Measurements from ENCODE around the gene SCO2. TPM values are rescaled to one million over a fixed set of nuclear protein-coding genes. Genes with fewer than 3 reads are reported as not detected.

SCO2 gene
- total RNA-seq, 1 experiment from 2014 or later = 1.1 TPM

DNA sequence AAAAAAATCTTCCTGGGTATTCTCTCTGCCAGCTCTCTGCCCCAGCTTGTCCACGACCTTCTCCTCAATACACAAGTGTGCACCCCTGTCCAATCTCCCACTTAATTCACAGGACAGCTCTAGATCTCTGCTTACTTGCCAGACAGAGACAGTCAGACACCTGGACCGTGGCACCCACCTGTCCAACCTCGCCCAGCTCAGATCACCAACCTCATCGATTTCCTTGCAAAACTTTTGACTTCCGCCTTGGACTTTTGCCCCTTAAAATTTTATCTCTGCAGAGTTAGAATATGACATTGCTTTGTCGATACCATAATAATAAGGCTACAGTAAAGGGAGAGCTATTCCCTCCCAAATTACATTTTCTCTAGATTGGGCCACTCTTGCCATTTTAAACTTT, 28.3 kb downstream of the SCO2 start:
- Histone ChIP-seq H3K9ac (ENCODE audit: low read length) (no peak overlapping the region), H3K9me2 (replicated peaks; ENCODE audit: insufficient read depth, low read length) (no peaks in the 10 kb centered on the region), H3K27me3 (ENCODE audit: low read length) (no peaks in the 10 kb centered on the region), H3K4me3 (ENCODE audit: low read length) (no peak overlapping the region), H3K4me1 (ENCODE audit: low read length) (peaks cover 5% of the 10 kb centered on the region), H2AFZ (ENCODE audit: low read length) (no peak overlapping the region), H3K36me3 (ENCODE audit: insufficient read depth, low read length) (no peaks in the 10 kb centered on the region), H3K27ac (ENCODE audit: low read length) (no peak overlapping the region), H4K20me1 (ENCODE audit: insufficient read depth, low read depth, low read length) (no peaks in the 10 kb centered on the region), H3K9me3 (ENCODE audit: low read length) (no peaks in the 10 kb centered on the region), H3K79me2 (ENCODE audit: low read length) (no peaks in the 10 kb centered on the region), H3K4me2 (ENCODE audit: low read depth, low read length, poor library complexity, severe bottlenecking) (no peak overlapping the region)
- no peak for DNase-seq

- H3K4me2 ChIP-seq (ENCODE audit: low read depth, low read length, poor library complexity, severe bottlenecking) = no peak overlapping the region
- no peak overlapping the region for H3K27ac ChIP-seq (ENCODE audit: low read length)
- H3K9me3 ChIP-seq (ENCODE audit: low read length) = no peaks in the 10 kb centered on the region
- no peaks in the 10 kb centered on the region for H3K9me2 ChIP-seq (replicated peaks; ENCODE audit: insufficient read depth, low read length)
- no peaks in the 10 kb centered on the region for H3K27me3 ChIP-seq (ENCODE audit: low read length)
- no peak overlapping the region for H2AFZ ChIP-seq (ENCODE audit: low read length)
- no peaks in the 10 kb centered on the region for H4K20me1 ChIP-seq (ENCODE audit: insufficient read depth, low read depth, low read length)
- no peak overlapping the region for H3K4me3 ChIP-seq (ENCODE audit: low read length)
- no peaks in the 10 kb centered on the region for H3K79me2 ChIP-seq (ENCODE audit: low read length)
- no peak overlapping the region for H3K9ac ChIP-seq (ENCODE audit: low read length)
- no peaks in the 10 kb centered on the region for H3K36me3 ChIP-seq (ENCODE audit: insufficient read depth, low read length)
- H3K4me1 ChIP-seq (ENCODE audit: low read length) = peaks cover 9% of the 10 kb centered on the region
- no peak for DNase-seq
Measured at GRCh38 chr22:50490531-50491308, 34.7 kb downstream of the SCO2 start.

DNA sequence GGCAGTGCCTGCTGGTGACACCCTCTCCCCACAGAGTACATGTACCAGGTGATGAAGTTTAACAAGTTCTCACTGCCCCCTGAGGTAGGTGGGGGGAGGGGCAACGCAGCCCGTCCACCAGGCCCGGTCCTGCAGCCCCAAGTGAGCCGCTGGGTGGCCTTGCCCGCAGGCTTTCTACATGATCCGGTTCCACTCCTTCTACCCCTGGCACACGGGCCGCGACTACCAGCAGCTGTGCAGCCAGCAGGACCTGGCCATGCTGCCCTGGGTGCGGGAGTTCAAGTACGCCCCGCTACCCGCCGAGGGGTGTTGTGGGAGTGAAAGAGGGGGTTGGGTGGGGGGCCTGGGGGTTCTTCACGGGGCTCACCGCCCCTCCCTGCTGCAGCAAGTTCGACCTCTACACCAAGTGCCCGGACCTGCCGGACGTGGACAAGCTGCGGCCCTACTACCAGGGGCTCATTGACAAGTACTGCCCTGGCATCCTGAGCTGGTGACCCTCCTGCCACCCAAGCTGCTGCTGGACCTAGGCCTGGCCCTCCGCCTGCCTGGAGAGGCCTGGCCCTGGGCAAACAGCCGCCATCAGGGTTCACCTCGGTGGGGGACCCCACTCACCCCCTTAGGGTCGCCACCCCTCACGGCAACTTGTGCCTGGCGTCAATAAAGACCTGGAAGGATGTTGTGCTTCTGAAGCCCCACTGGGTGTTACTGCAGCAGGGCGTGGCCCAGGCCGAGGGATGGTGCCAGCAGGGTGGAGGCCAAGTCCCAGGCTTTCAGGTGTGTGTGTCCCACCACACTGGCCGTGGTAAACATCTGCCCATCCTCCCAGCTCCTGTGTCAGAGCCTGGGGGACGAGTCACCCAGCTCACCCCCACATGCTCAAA, 35.8 kb downstream of the SCO2 start:
- H3K27me3 ChIP-seq (ENCODE audit: low read length) = no peaks in the 10 kb centered on the region
- no peak overlapping the region for H3K4me2 ChIP-seq (ENCODE audit: low read depth, low read length, poor library complexity, severe bottlenecking)
- no peak overlapping the region for H3K4me3 ChIP-seq (ENCODE audit: low read length)
- no peaks in the 10 kb centered on the region for H3K9me2 ChIP-seq (replicated peaks; ENCODE audit: insufficient read depth, low read length)
- no peaks in the 10 kb centered on the region for H4K20me1 ChIP-seq (ENCODE audit: insufficient read depth, low read depth, low read length)
- no peaks in the 10 kb centered on the region for H3K79me2 ChIP-seq (ENCODE audit: low read length)
- no peak overlapping the region for H2AFZ ChIP-seq (ENCODE audit: low read length)
- no peaks in the 10 kb centered on the region for H3K9me3 ChIP-seq (ENCODE audit: low read length)
- no peak overlapping the region for H3K9ac ChIP-seq (ENCODE audit: low read length)
- H3K27ac ChIP-seq (ENCODE audit: low read length) = no peak overlapping the region
- DNase-seq = no peak
- no peaks in the 10 kb centered on the region for H3K36me3 ChIP-seq (ENCODE audit: insufficient read depth, low read length)
- H3K4me1 ChIP-seq (ENCODE audit: low read length) = peaks cover 9% of the 10 kb centered on the region

DNA sequence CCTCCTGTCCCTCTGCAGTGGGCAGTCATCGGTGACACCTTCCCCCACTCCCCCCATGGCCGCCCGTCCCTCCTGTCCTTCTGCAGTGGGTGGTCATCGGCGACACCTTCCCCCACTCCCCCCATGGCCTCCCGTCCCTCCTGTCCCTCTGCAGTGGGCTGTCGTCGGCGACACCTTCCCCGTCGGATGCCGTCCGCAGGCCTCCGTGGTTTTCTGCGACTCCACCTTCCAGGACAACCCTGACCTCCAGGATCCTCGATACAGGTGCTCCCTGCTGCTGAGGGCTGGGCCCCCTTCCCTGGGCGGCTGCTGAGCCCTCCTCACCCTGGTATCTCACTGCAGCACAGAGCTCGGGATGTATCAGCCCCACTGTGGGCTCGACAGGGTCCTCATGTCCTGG, 36.5 kb downstream of the SCO2 start:
- Histone ChIP-seq H3K36me3 (ENCODE audit: insufficient read depth, low read length) (no peaks in the 10 kb centered on the region), H3K79me2 (ENCODE audit: low read length) (no peaks in the 10 kb centered on the region), H4K20me1 (ENCODE audit: insufficient read depth, low read depth, low read length) (no peaks in the 10 kb centered on the region), H3K27ac (ENCODE audit: low read length) (no peak overlapping the region), H2AFZ (ENCODE audit: low read length) (no peak overlapping the region), H3K4me1 (ENCODE audit: low read length) (peaks cover 13% of the 10 kb centered on the region), H3K9me2 (replicated peaks; ENCODE audit: insufficient read depth, low read length) (no peaks in the 10 kb centered on the region), H3K27me3 (ENCODE audit: low read length) (no peaks in the 10 kb centered on the region), H3K9ac (ENCODE audit: low read length) (no peak overlapping the region), H3K4me2 (ENCODE audit: low read depth, low read length, poor library complexity, severe bottlenecking) (no peak overlapping the region), H3K4me3 (ENCODE audit: low read length) (no peak overlapping the region), H3K9me3 (ENCODE audit: low read length) (no peaks in the 10 kb centered on the region)
- DNase-seq = no peak

GRCh38 chr22:50488006-50488677, 37.3 kb downstream of the SCO2 start:
- peak overlapping the region; percentile 53; the same call in 1 of the 2 replicates for H3K4me3 ChIP-seq (ENCODE audit: low read length)
- H3K4me2 ChIP-seq (ENCODE audit: low read depth, low read length, poor library complexity, severe bottlenecking) = no peak overlapping the region
- no peaks in the 10 kb centered on the region for H3K36me3 ChIP-seq (ENCODE audit: insufficient read depth, low read length)
- H3K27me3 ChIP-seq (ENCODE audit: low read length) = no peaks in the 10 kb centered on the region
- H2AFZ ChIP-seq (ENCODE audit: low read length) = no peak overlapping the region
- no peaks in the 10 kb centered on the region for H3K79me2 ChIP-seq (ENCODE audit: low read length)
- H4K20me1 ChIP-seq (ENCODE audit: insufficient read depth, low read depth, low read length) = no peaks in the 10 kb centered on the region
- no peaks in the 10 kb centered on the region for H3K9me2 ChIP-seq (replicated peaks; ENCODE audit: insufficient read depth, low read length)
- no peaks in the 10 kb centered on the region for H3K9me3 ChIP-seq (ENCODE audit: low read length)
- peaks cover 15% of the 10 kb centered on the region for H3K4me1 ChIP-seq (ENCODE audit: low read length)
- no peak overlapping the region for H3K27ac ChIP-seq (ENCODE audit: low read length)
- peak overlapping the region; percentile 61; the same call in 1 of the 2 replicates for H3K9ac ChIP-seq (ENCODE audit: low read length)
- no peak for DNase-seq

- H3K9me3 ChIP-seq (ENCODE audit: low read length) = no peaks in the 10 kb centered on the region
- peak overlapping the region; percentile 43 for H3K4me2 ChIP-seq (ENCODE audit: low read depth, low read length, poor library complexity, severe bottlenecking)
- peak overlapping the region; percentile 84; the same call in 1 of the 2 replicates for H2AFZ ChIP-seq (ENCODE audit: low read length)
- H4K20me1 ChIP-seq (ENCODE audit: insufficient read depth, low read depth, low read length) = no peaks in the 10 kb centered on the region
- H3K27me3 ChIP-seq (ENCODE audit: low read length) = no peaks in the 10 kb centered on the region
- DNase-seq = no peak
- no peaks in the 10 kb centered on the region for H3K9me2 ChIP-seq (replicated peaks; ENCODE audit: insufficient read depth, low read length)
- H3K9ac ChIP-seq (ENCODE audit: low read length) = peak overlapping the region; percentile 61
- H3K36me3 ChIP-seq (ENCODE audit: insufficient read depth, low read length) = no peaks in the 10 kb centered on the region
- H3K27ac ChIP-seq (ENCODE audit: low read length) = no peak overlapping the region
- H3K4me3 ChIP-seq (ENCODE audit: low read length) = peak overlapping the region; percentile 53; the same call in 1 of the 2 replicates
- H3K4me1 ChIP-seq (ENCODE audit: low read length) = peaks cover 20% of the 10 kb centered on the region
- H3K79me2 ChIP-seq (ENCODE audit: low read length) = no peaks in the 10 kb centered on the region
Measured at GRCh38 chr22:50487290-50488005, 38.0 kb downstream of the SCO2 start.

GRCh38 chr22:50486561-50487289, 38.7 kb downstream of the SCO2 start, which contains the start of gene MIOX:
TSS of gene MIOX (plus strand) at chr22:50486859. CDS start at chr22:50486898, 39 bp downstream.
- Histone ChIP-seq H3K9ac (ENCODE audit: low read length) (peak within 1 kb of the TSS; percentile 61), H3K4me1 (ENCODE audit: low read length) (peaks cover 20% of the 10 kb centered on the region), H3K27ac (ENCODE audit: low read length) (no peak within 1 kb of the TSS), H3K4me3 (ENCODE audit: low read length) (peak within 1 kb of the TSS; percentile 53; the same call in 1 of the 2 replicates), H3K9me2 (replicated peaks; ENCODE audit: insufficient read depth, low read length) (no peaks in the 10 kb centered on the region), H3K9me3 (ENCODE audit: low read length) (no peaks in the 10 kb centered on the region), H3K4me2 (ENCODE audit: low read depth, low read length, poor library complexity, severe bottlenecking) (peak within 1 kb of the TSS; percentile 43), H4K20me1 (ENCODE audit: insufficient read depth, low read depth, low read length) (no peaks in the 10 kb centered on the region), H3K27me3 (ENCODE audit: low read length) (no peaks in the 10 kb centered on the region), H2AFZ (ENCODE audit: low read length) (peak within 1 kb of the TSS; percentile 84; the same call in 1 of the 2 replicates), H3K79me2 (ENCODE audit: low read length) (no peaks in the 10 kb centered on the region), H3K36me3 (ENCODE audit: insufficient read depth, low read length) (no peaks in the 10 kb centered on the region)
- no peak for DNase-seq

Data from Karpas-422 (cell line).